ENCODE results near the gene KRT86.

DNA sequence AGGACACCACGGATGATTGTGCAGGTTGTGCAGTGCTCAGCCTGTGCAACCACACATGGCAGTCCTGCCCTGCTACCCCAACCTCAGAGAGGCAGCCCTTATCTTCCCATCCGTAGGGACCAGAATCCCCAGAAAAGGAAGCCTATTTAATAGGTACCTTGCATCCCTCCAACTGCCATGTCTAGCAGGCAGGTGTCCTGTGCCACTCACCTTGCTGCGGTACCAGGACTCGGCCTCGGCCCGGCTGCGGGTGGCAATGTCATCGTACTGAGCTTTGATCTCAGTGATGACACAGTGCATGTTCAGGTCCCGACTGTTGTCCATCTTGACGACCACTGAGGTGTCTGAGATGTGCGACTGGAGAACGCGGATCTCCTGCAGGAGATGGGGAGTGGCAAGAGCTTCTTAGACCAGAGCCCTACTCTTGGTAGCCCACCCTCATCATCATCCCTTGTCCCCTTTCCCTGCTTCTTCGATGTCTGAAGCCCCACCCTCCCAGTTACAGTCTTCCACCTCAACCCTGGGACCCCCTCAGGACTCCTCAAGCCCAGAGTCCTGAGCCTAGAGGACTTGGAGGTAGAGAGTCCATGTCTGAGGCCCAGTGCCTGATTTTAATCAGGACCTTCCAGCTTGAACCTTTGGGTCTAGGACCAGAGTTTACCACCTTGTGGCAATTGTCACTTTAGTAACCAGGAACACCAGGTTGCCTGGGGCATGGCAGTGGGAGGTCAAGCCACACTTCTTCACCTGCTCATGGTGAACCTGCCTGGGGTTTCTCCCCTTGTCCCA lies 20.9 kb upstream of the KRT86 start:
- TF ChIP-seq CTCF (IDR thresholded peaks at IDR 0.05; ENCODE audit: low read depth, low read length, poor library complexity, severe bottlenecking) (no peak), EZH2phosphoT487 (IDR thresholded peaks at IDR 0.05; ENCODE audit: borderline replicate concordance, low read length) (no peak)
